K562 (cell line): Measurements from ENCODE around the gene RBBP8. TPM values are rescaled to one million over a fixed set of nuclear protein-coding genes. Genes with fewer than 3 reads are reported as not detected.

ENCODE experiments used
- ATAC-seq: fragments of 200-7000 bp; cut with Tn5 transposase; 3 replicates; pipeline ENCODE4 v1.9.1; 2020; ENCODE audit warnings: moderate library complexity
- BruUV-seq: library from RNA; stranded (reverse); fragments of 400-500 nt; replicated peaks from 2 replicates; lab custom pipeline; 2021; lab: Mats Ljungman, UMichigan
- CTCF ChIA-PET: fragments of 300-600 bp; formaldehyde crosslinking; extraction: SDS; loops from one replicate; lab custom pipeline; 2021; ENCODE audit warnings: low intra/inter-chr PET ratio; lab: Yijun Ruan, JAX
- POLR2A ChIA-PET: fragments of 300-600, 350-650 bp; sonication (Branson Sonifier 250); formaldehyde crosslinking; extraction: SDS; loops from one replicate; lab custom pipeline; 2021; ENCODE audit warnings: antibody characterized with exemption, inconsistent platforms; lab: Yijun Ruan, JAX
- DNase-seq, 4 experiments: peaks; one replicate each; pipeline versions ENCODE4 v3.0.0 to v3.0.0-alpha.2; 2011 to 2018; ENCODE audit warnings: low spot score in 3 of 4, mixed read lengths in 3 of 4; ENCODE audit errors: extremely low read depth in 1 of 4
- FAIRE-seq: peaks from 2 replicates; lab custom pipeline; 2011; peaks lifted over from hg19 to GRCh38; lab: Jason Lieb, UNC
- H2AFZ ChIP-seq: 2 replicates; pipeline ENCODE4 v1.6.0; 2011; ENCODE audit warnings: low read depth, low read length, control low read depth, inconsistent platforms
- H3K27ac ChIP-seq: fragments of 200-600 bp; 3 replicates; pipeline ENCODE4 v1.8.0; 2011; ENCODE audit warnings: low read depth, mild to moderate bottlenecking, control low read depth, inconsistent platforms, low read length, moderate library complexity, mixed read lengths; ENCODE audit errors: extremely low read depth
- H3K27me3 ChIP-seq, 2 experiments: fragments of 300-600 bp in 1 of 2; 2 replicates in 1 of 2; 3 replicates in 1 of 2; pipeline versions ENCODE4 v1.6.0 to v1.8.0; 2011; ENCODE audit warnings: inconsistent platforms in 2 of 2, low read length in 2 of 2, mild to moderate bottlenecking in 1 of 2, mixed read lengths in 1 of 2, moderate library complexity in 1 of 2; ENCODE audit not compliant: control insufficient read depth in 2 of 2, insufficient read depth in 2 of 2
- H3K36me3 ChIP-seq: fragments of 300-600 bp; 3 replicates; pipeline ENCODE4 v1.8.0; 2011; ENCODE audit warnings: mild to moderate bottlenecking, low read length, inconsistent platforms; ENCODE audit not compliant: control insufficient read depth, insufficient read depth
- H3K4me1 ChIP-seq, 2 experiments: fragments of 200-600 bp in 1 of 2; replicated peaks in 1 of 2; 2 replicates in 1 of 2; 3 replicates in 1 of 2; pipeline versions ENCODE4 v1.5.1 to v1.8.0; 2011; ENCODE audit warnings: inconsistent platforms in 2 of 2, low read length in 2 of 2, mild to moderate bottlenecking in 1 of 2, mixed read lengths in 1 of 2, moderate library complexity in 1 of 2; ENCODE audit not compliant: control insufficient read depth in 2 of 2, insufficient read depth in 2 of 2
- H3K4me2 ChIP-seq: 2 replicates; pipeline ENCODE4 v1.6.1; 2011; ENCODE audit warnings: low read length, control low read depth, inconsistent platforms, mixed read lengths; ENCODE audit not compliant: insufficient read depth
- H3K4me3 ChIP-seq: fragments of 200-600 bp; sonication (generic), shearing (Covaris generic); 2 replicates; pipeline ENCODE4 v1.5.1; 2016; ENCODE audit warnings: control low read depth, inconsistent platforms
- H3K79me2 ChIP-seq: fragments of 200-600 bp; 3 replicates; pipeline ENCODE4 v1.8.0; 2011; ENCODE audit warnings: low read length, inconsistent platforms; ENCODE audit not compliant: control insufficient read depth, insufficient read depth
- H3K9ac ChIP-seq, 2 experiments: 2 replicates each; pipeline versions ENCODE4 v1.6.0 to v1.6.1; 2011; ENCODE audit warnings: low read depth in 2 of 2, low read length in 2 of 2, control low read depth in 1 of 2, inconsistent platforms in 1 of 2, mild to moderate bottlenecking in 1 of 2, mixed read lengths in 1 of 2; ENCODE audit not compliant: insufficient read depth in 1 of 2
- H3K9me1 ChIP-seq: one replicate; pipeline ENCODE4 v1.6.0; 2011; ENCODE audit warnings: inconsistent platforms, mild to moderate bottlenecking, low read length, moderate library complexity; ENCODE audit not compliant: control insufficient read depth, insufficient read depth
- H3K9me3 ChIP-seq: replicated peaks from 2 replicates; pipeline ENCODE4 v1.5.1; 2011; ENCODE audit warnings: low read depth, low read length, inconsistent platforms; ENCODE audit not compliant: control insufficient read depth, insufficient read depth
- H4K20me1 ChIP-seq: replicated peaks from 2 replicates; pipeline ENCODE4 v1.6.1; 2011; ENCODE audit warnings: low read length, inconsistent platforms, mixed read lengths; ENCODE audit not compliant: control insufficient read depth, insufficient read depth
- E2F3 ChIP-seq: fragments of 250-450 bp; sonication (Bioruptor Pico); IDR thresholded peaks from 2 replicates; pipeline ENCODE4 v1.4.0; 2020; ENCODE audit warnings: mild to moderate bottlenecking
- FIP1L1 ChIP-seq: fragments of 200-400 bp; formaldehyde crosslinking; IDR thresholded peaks from 2 replicates; pipeline ENCODE4 v1.6.1; 2018; ENCODE audit warnings: mild to moderate bottlenecking, low read depth, low read length; ENCODE audit not compliant: poor library complexity, severe bottlenecking
- HSF4 ChIP-seq: fragments of 250-450 bp; sonication (Bioruptor Pico); IDR thresholded peaks from 2 replicates; pipeline ENCODE4 v2.1.2; 2022; ENCODE audit warnings: mild to moderate bottlenecking, moderate library complexity, borderline replicate concordance
- KAT8 ChIP-seq: fragments of 450-650 bp; IDR thresholded peaks from 2 replicates; pipeline ENCODE4 v1.6.1; 2016; ENCODE audit warnings: low read depth, mild to moderate bottlenecking
- SRF ChIP-seq, 2 experiments: fragments of 250-450, 450-650 bp in 1 of 2; sonication (Bioruptor Pico) in 1 of 2; sonication (generic) in 1 of 2; formaldehyde crosslinking; IDR thresholded peaks; 2 replicates each; pipeline versions ENCODE4 v1.5.0 to v1.5.1; 2020 to 2022; ENCODE audit warnings: mild to moderate bottlenecking in 1 of 2, missing genetic modification reagents in 1 of 2
- ZBTB8A ChIP-seq: fragments of 450-650 bp; IDR thresholded peaks from 2 replicates; pipeline ENCODE4 v1.6.1; 2018; ENCODE audit warnings: mild to moderate bottlenecking, moderate library complexity; ENCODE audit not compliant: partially characterized antibody
- WGBS: fragments of 100-300 bp; shearing (Covaris generic); methylation state at CpG from one replicate; pipeline ENCODE4 v1.1.6; 2016; ENCODE audit warnings: low coverage, mixed read lengths; ENCODE audit not compliant: insufficient coverage; ENCODE audit errors: missing lambda C conversion rate; 5-methylcytosine and 5-hydroxymethylcytosine counted together
- in situ Hi-C: fragments of 300-500 bp; cut with MboI; formaldehyde crosslinking; loops from 4 replicates; pipeline ENCODE4 v1.15.0; 2018; ENCODE audit warnings: inconsistent platforms, mixed read lengths
- intact Hi-C: fragments of 100-400 bp; cut with micrococcal nuclease; formaldehyde crosslinking; loops from 2 replicates; pipeline ENCODE4 v1.14.2; 2022
- polyA plus RNA-seq, 8 experiments: library from polyadenylated mRNA; depleted of rRNA in 4 of 8; stranded (reverse) in 5 of 8; unstranded in 3 of 8; fragments of >200 nt; fragmentation: Nextera tagmentation in 2 of 8; fragmentation: Illumina TruSeq in 1 of 8; extraction: Ambion mirVana in 2 of 8; extraction: Trizol in 1 of 8; gene quantifications; 2 replicates each; pipeline versions ENCODE4 v1.2.1 to v1.2.3, GENCODE V29; 2011 to 2014; ENCODE audit warnings: inconsistent platforms in 1 of 8, missing spikeins in 1 of 8
- total RNA-seq, 7 experiments: library from RNA; depleted of rRNA in 6 of 7; stranded (reverse); fragments of >200 nt in 6 of 7; fragmentation: Illumina TruSeq in 2 of 7; extraction: Trizol in 2 of 7; gene quantifications; 2 replicates each; pipeline versions ENCODE4 v1.2.1 to v1.2.3, GENCODE V29; 2011 to 2021; ENCODE audit warnings: low replicate concordance in 1 of 7
- TF ChIP-seq, protein P1 (sequence below): sonication (generic); formaldehyde crosslinking; IDR thresholded peaks from 2 replicates; pipeline ENCODE4 v1.8.0; 2022; ENCODE audit warnings: mild to moderate bottlenecking, missing genetic modification reagents
- TF ChIP-seq, protein P2 (sequence below): IDR thresholded peaks from 2 replicates; pipeline ENCODE4 v1.6.1; 2016; ENCODE audit warnings: missing genetic modification characterization, missing compliant biosample characterization
- TF ChIP-seq, protein P3 (sequence below), 2 experiments: IDR thresholded peaks; 2 replicates each; pipeline ENCODE4 v1.6.1; 2011; ENCODE audit warnings: borderline replicate concordance in 1 of 2, control low read depth in 1 of 2, low read depth in 1 of 2, low read length in 1 of 2, mild to moderate bottlenecking in 1 of 2, mixed read lengths in 1 of 2, moderate library complexity in 1 of 2; ENCODE audit not compliant: insufficient read depth in 1 of 2, insufficient read length in 1 of 2, poor library complexity in 1 of 2, severe bottlenecking in 1 of 2; ENCODE audit errors: extremely low read depth in 1 of 2

Gene RBBP8
- total and polyA plus RNA-seq, 9 of the 15 experiments (the other 6 are each of a cell fraction or from before 2014, with no cell fraction given) = 28.4 to 63.1 (median 48.9) TPM

DNA sequence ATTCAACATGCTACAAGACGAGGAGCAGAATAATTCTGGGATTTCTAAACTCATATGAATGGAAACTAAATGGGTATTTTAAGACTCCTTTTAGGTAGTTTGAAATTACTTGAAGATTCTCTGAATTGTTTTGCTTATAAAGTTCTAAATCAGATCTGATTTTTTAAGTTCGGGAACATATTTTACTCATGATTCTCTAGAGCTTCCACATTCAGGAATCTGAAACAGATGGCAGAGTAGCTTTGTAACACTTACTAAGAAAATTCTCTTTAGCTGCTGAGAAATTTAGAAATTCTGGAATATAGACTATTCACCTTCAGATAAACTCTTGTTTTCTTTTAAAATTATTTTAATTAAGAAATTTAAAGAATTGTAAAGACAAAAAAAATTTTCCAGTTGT, 13.7 kb downstream of the RBBP8 start (continued):
- no peak for TF ChIP-seq SRF (CRISPR knock-in tag; IDR thresholded peaks at IDR 0.05)

DNA sequence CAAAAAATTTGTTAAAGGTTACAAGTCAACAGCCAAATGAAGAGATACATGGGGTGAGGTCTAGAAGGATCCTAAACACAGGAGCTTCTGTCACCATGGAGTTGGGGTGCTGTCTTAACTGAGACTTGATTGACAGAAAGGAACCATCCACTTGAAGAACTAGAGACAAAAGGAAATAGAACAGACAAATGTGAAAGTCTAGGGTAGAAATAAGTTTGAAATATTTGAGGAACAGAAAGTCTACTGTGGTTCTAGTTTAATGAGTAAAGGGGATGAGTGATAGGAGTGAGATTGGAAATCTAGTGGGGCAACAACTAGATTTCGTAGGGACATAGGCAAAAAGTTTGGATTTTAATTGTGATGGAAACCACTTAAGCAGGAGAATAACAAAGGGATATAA, 18.7 kb downstream of the RBBP8 start:
- Histone ChIP-seq H3K79me2 (no peaks in the 10 kb centered on the region), H3K9me1 (no peaks in the 10 kb centered on the region), H2AFZ (no peak overlapping the region), H3K9me3 (no peaks in the 10 kb centered on the region), H3K27ac (no peak overlapping the region), H3K4me1 (no peaks in the 10 kb centered on the region), H3K4me2 (no peak overlapping the region), H3K9ac (no peak overlapping the region), H3K27me3 (no peaks in the 10 kb centered on the region), H4K20me1 (no peaks in the 10 kb centered on the region), H3K36me3 (peaks cover 85% of the 10 kb centered on the region), H3K4me3 (no peak overlapping the region)
- intact Hi-C loops (no loop called here), in situ Hi-C loops (no loop called here)
- BruUV-seq = no TSS peak
- CTCF ChIA-PET = no interaction called here
- ATAC-seq (no peak), DNase-seq (no peak), FAIRE-seq (no peak)
- POLR2A ChIA-PET = no interaction called here
- 92% methylated on average over 1 of the region's 1 CpG for WGBS
- TF ChIP-seq, protein P1, sequence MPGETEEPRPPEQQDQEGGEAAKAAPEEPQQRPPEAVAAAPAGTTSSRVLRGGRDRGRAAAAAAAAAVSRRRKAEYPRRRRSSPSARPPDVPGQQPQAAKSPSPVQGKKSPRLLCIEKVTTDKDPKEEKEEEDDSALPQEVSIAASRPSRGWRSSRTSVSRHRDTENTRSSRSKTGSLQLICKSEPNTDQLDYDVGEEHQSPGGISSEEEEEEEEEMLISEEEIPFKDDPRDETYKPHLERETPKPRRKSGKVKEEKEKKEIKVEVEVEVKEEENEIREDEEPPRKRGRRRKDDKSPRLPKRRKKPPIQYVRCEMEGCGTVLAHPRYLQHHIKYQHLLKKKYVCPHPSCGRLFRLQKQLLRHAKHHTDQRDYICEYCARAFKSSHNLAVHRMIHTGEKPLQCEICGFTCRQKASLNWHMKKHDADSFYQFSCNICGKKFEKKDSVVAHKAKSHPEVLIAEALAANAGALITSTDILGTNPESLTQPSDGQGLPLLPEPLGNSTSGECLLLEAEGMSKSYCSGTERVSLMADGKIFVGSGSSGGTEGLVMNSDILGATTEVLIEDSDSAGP (CRISPR knock-in tag) = no peak
- TF ChIP-seq, protein P2, sequence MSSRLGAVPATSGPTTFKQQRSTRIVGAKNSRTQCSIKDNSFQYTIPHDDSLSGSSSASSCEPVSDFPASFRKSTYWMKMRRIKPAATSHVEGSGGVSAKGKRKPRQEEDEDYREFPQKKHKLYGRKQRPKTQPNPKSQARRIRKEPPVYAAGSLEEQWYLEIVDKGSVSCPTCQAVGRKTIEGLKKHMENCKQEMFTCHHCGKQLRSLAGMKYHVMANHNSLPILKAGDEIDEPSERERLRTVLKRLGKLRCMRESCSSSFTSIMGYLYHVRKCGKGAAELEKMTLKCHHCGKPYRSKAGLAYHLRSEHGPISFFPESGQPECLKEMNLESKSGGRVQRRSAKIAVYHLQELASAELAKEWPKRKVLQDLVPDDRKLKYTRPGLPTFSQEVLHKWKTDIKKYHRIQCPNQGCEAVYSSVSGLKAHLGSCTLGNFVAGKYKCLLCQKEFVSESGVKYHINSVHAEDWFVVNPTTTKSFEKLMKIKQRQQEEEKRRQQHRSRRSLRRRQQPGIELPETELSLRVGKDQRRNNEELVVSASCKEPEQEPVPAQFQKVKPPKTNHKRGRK (tag) = no peak
- TF ChIP-seq KAT8 = no peak
- no peak for TF ChIP-seq ZBTB8A
- TF ChIP-seq, protein P3, sequence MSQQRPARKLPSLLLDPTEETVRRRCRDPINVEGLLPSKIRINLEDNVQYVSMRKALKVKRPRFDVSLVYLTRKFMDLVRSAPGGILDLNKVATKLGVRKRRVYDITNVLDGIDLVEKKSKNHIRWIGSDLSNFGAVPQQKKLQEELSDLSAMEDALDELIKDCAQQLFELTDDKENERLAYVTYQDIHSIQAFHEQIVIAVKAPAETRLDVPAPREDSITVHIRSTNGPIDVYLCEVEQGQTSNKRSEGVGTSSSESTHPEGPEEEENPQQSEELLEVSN (IDR thresholded peaks at IDR 0.05; ENCODE audit: borderline replicate concordance in 1 of 2, extremely low read depth in 1 of 2, insufficient read depth in 1 of 2, insufficient read length in 1 of 2, low read depth in 1 of 2, low read length in 1 of 2, poor library complexity in 1 of 2, severe bottlenecking in 1 of 2) = no peak
- no peak for TF ChIP-seq HSF4 (CRISPR knock-in tag)
- TF ChIP-seq FIP1L1 = no peak
- TF ChIP-seq E2F3 = no peak
